ENCODE data around the gene PIP4P1. TPM values are rescaled to one million over a fixed set of nuclear protein-coding genes. Genes with fewer than 3 reads are reported as not detected.
"Not testable (repeated sequence)": the region's sequence is repeated elsewhere in the genome, so short reads cannot be mapped to it uniquely, and the experiment has no call there.

PIP4P1 gene
- total RNA-seq (2013) = 29.4 TPM
- polyA plus RNA-seq (100 to 1,000 TPM in 1 of 3 donors, 10 to 100 TPM in 2; 19.4 to 106 (median 21.2) TPM), polyA minus RNA-seq (32.1 and 36.9 TPM in 2 replicates), total RNA-seq (14.3 to 64.8 (median 36.5) reads per million in 11 experiments)

DNA sequence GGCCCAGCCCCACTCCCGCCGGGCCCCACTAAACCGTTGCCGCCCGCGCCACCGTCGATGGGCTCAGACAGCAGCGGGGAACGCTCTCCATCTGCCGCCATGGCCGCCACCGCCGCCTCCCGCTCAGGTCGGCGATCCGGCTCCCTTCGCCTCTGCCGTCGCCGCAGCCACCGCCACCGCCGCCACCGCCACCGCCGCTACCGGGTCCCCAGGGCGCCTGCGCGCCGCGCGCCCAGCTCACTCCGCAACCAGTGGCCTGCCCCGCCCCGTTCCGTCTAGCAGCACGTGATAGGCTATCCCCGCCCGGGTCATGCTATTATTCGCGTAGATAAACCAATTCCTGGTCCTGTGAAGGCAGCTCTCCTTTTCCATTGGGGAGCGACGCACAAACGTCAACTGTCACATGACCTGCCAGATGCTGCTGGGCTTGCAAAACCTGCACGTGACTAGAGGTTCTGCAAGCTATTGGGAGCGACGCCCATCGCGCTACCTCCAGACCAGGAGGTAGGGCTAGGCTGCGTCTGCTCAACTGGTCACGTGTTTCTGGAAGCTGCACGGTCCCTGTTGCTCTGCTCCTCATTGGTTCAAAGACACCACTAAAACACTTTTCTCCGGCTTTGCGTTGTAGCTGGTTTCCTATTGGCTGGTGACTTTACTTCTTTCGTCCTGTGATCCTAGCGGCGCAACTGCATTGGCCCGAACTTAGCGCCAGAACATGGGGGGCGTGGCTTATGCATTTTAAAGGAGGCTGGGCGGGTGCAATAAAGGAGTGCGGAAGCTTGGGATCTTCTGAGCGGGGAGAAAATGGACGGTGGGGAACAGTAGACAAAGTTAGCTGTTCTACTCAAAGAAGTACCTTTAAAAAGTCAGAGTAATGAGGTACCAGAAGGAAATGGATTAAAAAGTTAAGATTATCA is at the start of gene PIP4P1:
Gene PIP4P1, minus strand, starts transcription at position 210 of the 917 bp plus-strand sequence. Its CDS starts 109 bp downstream, at position 101.
- Histone ChIP-seq H3K9ac (ENCODE audit: insufficient read depth, low read length, poor library complexity, severe bottlenecking) (peak within 1 kb of the TSS; percentile 94), H3K9me3 (replicated peaks in 1 of 2; ENCODE audit: control insufficient read depth in 1 of 2, insufficient read depth in 1 of 2, low read length in 2 of 2) (no peaks in the 10 kb centered on the region), H3K27ac (ENCODE audit: low read depth in 1 of 2, low read length in 2 of 2) (peak within 1 kb of the TSS; percentile 77 to 93), H3K27me3 (ENCODE audit: control insufficient read depth in 2 of 2, insufficient read depth in 2 of 2, low read length in 2 of 2) (no peaks in the 10 kb centered on the region), H3K79me2 (ENCODE audit: insufficient read depth, low read length) (peaks cover 37% of the 10 kb centered on the region), H3K4me1 (ENCODE audit: control insufficient read depth in 1 of 2, insufficient read depth in 2 of 2, low read length in 2 of 2) (peaks cover 46 to 53% of the 10 kb centered on the region in 2 donors), H4K20me1 (ENCODE audit: insufficient read depth, low read length) (peaks cover 28% of the 10 kb centered on the region), H3K4me2 (replicated peaks; ENCODE audit: extremely low read depth, low read length, poor library complexity, severe bottlenecking) (peak within 1 kb of the TSS; percentile 89), H2AFZ (ENCODE audit: insufficient read depth, low read depth, low read length, poor library complexity, severe bottlenecking) (peak within 1 kb of the TSS; percentile 82), H3K4me3 (replicated peaks in 1 of 3; ENCODE audit: low read depth in 2 of 3, low read length in 3 of 3) (peak within 1 kb of the TSS; percentile 71 to 86 (median 73)), H3K36me3 (replicated peaks in 1 of 2; ENCODE audit: control insufficient read depth in 1 of 2, insufficient read depth in 2 of 2, low read length in 2 of 2) (peaks cover 35 to 37% of the 10 kb centered on the region in 2 donors)
- H3K9me3 Mint-ChIP-seq = peaks cover 0 to 2% (median 0%) of the 10 kb centered on the region in 7 donors
- H3K4me3 Mint-ChIP-seq = peak within 1 kb of the TSS; percentile 93 to 96
- WGBS (ENCODE audit: insufficient coverage) = under 1% methylated on average over 67 of the region's 67 CpGs
- peak; percentile 100 for DNase-seq
- intact Hi-C loops (cut with micrococcal nuclease) = loop anchor here (10.0 kb wide), 2 partner anchors 47 to 643 kb away; partner anchors contain the start of genes TEP1 (in 1 of the 2) and TMEM253 (in 1 of the 2)
- peak within 1 kb of the TSS; percentile 92 to 98 (median 97) for H3K27ac Mint-ChIP-seq
- H3K36me3 Mint-ChIP-seq = peaks cover 33 to 38% of the 10 kb centered on the region in 2 donors
- H3K27me3 Mint-ChIP-seq (ENCODE audit: low read depth in 3 of 3) = peaks cover 1 to 5% (median 1%) of the 10 kb centered on the region in 3 donors
- H3K4me1 Mint-ChIP-seq = peaks cover 13% of the 10 kb centered on the region
- no peak for TF ChIP-seq CTCF (IDR thresholded peaks at IDR 0.05)

DNA sequence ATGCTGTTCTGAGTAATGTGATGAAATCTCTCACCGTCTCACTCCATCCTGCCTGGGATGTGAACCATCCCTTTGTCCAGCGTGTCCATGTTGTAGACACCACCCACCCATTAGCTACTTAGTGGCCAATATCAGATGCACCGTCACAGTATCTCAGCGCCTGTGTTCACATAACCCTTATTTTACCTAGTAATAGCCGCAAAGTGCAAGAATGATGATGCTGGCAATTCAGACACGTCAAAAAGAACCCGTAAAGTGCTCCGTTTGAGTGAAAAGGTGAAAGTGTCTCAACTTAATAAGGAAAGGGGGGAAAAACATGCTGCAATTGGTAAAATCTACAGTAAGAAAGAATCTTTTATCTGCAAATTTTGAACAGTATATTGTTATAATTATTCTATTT is 47.1 kb upstream of the PIP4P1 start:
- peaks cover 0 to 3% (median 1%) of the 10 kb centered on the region in 3 donors for H3K27me3 Mint-ChIP-seq (ENCODE audit: low read depth in 3 of 3)
- Histone ChIP-seq H3K27me3 (ENCODE audit: control insufficient read depth in 2 of 2, insufficient read depth in 2 of 2, low read length in 2 of 2) (no peaks in the 10 kb centered on the region), H3K27ac (ENCODE audit: low read depth in 1 of 2, low read length in 2 of 2) (no peak overlapping the region), H2AFZ (ENCODE audit: insufficient read depth, low read depth, low read length, poor library complexity, severe bottlenecking) (no peak overlapping the region), H3K4me3 (replicated peaks in 1 of 3; ENCODE audit: low read depth in 2 of 3, low read length in 3 of 3) (no peak overlapping the region), H3K4me2 (replicated peaks; ENCODE audit: extremely low read depth, low read length, poor library complexity, severe bottlenecking) (no peak overlapping the region), H3K9me3 (replicated peaks in 1 of 2; ENCODE audit: control insufficient read depth in 1 of 2, insufficient read depth in 1 of 2, low read length in 2 of 2) (no peaks in the 10 kb centered on the region), H3K4me1 (ENCODE audit: control insufficient read depth in 1 of 2, insufficient read depth in 2 of 2, low read length in 2 of 2) (peaks cover 5 to 6% of the 10 kb centered on the region in 2 donors), H3K79me2 (ENCODE audit: insufficient read depth, low read length) (no peaks in the 10 kb centered on the region), H4K20me1 (ENCODE audit: insufficient read depth, low read length) (no peaks in the 10 kb centered on the region), H3K36me3 (replicated peaks in 1 of 2; ENCODE audit: control insufficient read depth in 1 of 2, insufficient read depth in 2 of 2, low read length in 2 of 2) (no peaks in the 10 kb centered on the region), H3K9ac (ENCODE audit: insufficient read depth, low read length, poor library complexity, severe bottlenecking) (no peak overlapping the region)
- no peaks in the 10 kb centered on the region for H3K36me3 Mint-ChIP-seq
- no peak for DNase-seq
- no CpG with 5 or more reads among the region's 8 CpGs for WGBS (ENCODE audit: insufficient coverage)
- peaks cover 0 to 2% (median 0%) of the 10 kb centered on the region in 7 donors for H3K9me3 Mint-ChIP-seq
- no peak for TF ChIP-seq CTCF (IDR thresholded peaks at IDR 0.05)
- H3K4me1 Mint-ChIP-seq = peaks cover 15% of the 10 kb centered on the region
- no peak overlapping the region for H3K4me3 Mint-ChIP-seq
- no peak overlapping the region for H3K27ac Mint-ChIP-seq
- intact Hi-C loops (cut with micrococcal nuclease) = no loop called here

DNA sequence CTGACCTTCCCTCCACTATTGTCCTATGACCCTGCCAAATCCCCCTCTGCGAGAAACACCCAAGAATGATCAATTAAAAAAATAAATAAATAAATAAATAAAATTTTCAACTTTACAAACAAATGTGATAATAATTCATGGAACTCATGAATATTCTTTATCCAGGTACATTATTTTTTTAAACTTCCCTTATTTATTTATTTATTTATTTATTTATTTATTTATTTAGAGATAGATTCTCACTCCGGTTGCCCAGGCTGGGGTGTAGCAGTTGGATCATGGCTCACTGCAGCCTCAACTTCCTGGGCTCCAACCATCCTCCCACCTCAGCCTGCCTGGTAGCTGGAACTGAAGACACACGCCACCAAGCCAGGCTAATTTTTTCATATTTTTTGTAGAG is 46.3 kb upstream of the PIP4P1 start:
- H2AFZ ChIP-seq (ENCODE audit: insufficient read depth, low read depth, low read length, poor library complexity, severe bottlenecking); H3K36me3 ChIP-seq (replicated peaks in 1 of 2; ENCODE audit: control insufficient read depth in 1 of 2, insufficient read depth in 2 of 2, low read length in 2 of 2); H3K27me3 ChIP-seq (ENCODE audit: control insufficient read depth in 2 of 2, insufficient read depth in 2 of 2, low read length in 2 of 2); H3K27me3 Mint-ChIP-seq (ENCODE audit: low read depth in 3 of 3); H3K36me3 Mint-ChIP-seq; intact Hi-C loops (cut with micrococcal nuclease); H3K4me1 ChIP-seq (ENCODE audit: control insufficient read depth in 1 of 2, insufficient read depth in 2 of 2, low read length in 2 of 2); H3K27ac ChIP-seq (ENCODE audit: low read depth in 1 of 2, low read length in 2 of 2); H3K79me2 ChIP-seq (ENCODE audit: insufficient read depth, low read length); H3K27ac Mint-ChIP-seq; H3K4me3 ChIP-seq (replicated peaks in 1 of 3; ENCODE audit: low read depth in 2 of 3, low read length in 3 of 3); H3K9me3 Mint-ChIP-seq; DNase-seq; H3K4me2 ChIP-seq (replicated peaks; ENCODE audit: extremely low read depth, low read length, poor library complexity, severe bottlenecking); H4K20me1 ChIP-seq (ENCODE audit: insufficient read depth, low read length); H3K4me3 Mint-ChIP-seq; H3K9me3 ChIP-seq (replicated peaks in 1 of 2; ENCODE audit: control insufficient read depth in 1 of 2, insufficient read depth in 1 of 2, low read length in 2 of 2); H3K9ac ChIP-seq (ENCODE audit: insufficient read depth, low read length, poor library complexity, severe bottlenecking): not testable (repeated sequence)
- no CpG with 5 or more reads among the region's 3 CpGs for WGBS (ENCODE audit: insufficient coverage)
- H3K4me1 Mint-ChIP-seq = peaks cover 15% of the 10 kb centered on the region
